Measurements from ENCODE around the gene NME7.
"Not testable (repeated sequence)": the region's sequence is repeated elsewhere in the genome, so short reads cannot be mapped to it uniquely, and the experiment has no call there.

Gene NME7

DNA sequence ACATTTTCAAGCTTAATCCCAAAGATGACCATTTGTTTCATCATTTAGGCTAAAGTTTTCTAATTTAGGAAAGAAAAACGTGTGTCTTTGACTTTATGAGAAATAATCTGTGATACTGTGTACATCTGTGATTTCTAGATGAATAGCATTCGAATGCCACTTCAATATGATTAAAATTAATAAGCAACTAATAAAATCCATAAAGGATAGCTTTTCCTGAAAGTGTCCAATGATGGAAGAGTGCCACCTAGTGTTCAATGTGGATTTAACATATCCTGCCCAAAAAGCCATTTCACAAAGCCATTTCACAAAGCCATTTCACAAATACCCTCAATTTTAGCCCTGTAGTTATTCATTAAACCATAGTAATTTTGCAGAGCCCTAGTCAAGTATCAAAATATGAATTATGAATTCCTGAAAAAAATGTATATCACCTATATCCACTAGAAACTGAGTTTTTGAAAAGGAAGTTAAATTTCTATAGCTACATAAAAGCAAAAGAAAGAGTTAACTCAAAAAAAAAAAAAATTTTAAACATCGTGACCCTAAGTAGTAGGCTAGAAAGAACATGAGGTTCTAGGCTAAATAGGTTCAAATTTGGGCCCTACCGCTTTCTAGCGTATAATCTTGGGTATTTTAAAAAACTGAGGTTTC lies 19.1 kb downstream of the NME7 start:
- Mint-ChIP-seq H3K27ac (peak overlapping the region in 1 of 3 experiments; percentile 16), H3K27me3 (ENCODE audit: low read depth) (no peaks in the 10 kb centered on the region), H3K4me3 (no peak overlapping the region), H3K36me3 (ENCODE audit: low read depth) (peaks cover 8% of the 10 kb centered on the region), H3K4me1 (no peaks in the 10 kb centered on the region), H3K9me3 (peaks cover 14% of the 10 kb centered on the region)
- TF ChIP-seq, protein P1, sequence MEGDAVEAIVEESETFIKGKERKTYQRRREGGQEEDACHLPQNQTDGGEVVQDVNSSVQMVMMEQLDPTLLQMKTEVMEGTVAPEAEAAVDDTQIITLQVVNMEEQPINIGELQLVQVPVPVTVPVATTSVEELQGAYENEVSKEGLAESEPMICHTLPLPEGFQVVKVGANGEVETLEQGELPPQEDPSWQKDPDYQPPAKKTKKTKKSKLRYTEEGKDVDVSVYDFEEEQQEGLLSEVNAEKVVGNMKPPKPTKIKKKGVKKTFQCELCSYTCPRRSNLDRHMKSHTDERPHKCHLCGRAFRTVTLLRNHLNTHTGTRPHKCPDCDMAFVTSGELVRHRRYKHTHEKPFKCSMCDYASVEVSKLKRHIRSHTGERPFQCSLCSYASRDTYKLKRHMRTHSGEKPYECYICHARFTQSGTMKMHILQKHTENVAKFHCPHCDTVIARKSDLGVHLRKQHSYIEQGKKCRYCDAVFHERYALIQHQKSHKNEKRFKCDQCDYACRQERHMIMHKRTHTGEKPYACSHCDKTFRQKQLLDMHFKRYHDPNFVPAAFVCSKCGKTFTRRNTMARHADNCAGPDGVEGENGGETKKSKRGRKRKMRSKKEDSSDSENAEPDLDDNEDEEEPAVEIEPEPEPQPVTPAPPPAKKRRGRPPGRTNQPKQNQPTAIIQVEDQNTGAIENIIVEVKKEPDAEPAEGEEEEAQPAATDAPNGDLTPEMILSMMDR (IDR thresholded peaks at IDR 0.05; ENCODE audit: unreplicated experiment in 3 of 3), result peak; percentile 78 to 85 (median 83)

DNA sequence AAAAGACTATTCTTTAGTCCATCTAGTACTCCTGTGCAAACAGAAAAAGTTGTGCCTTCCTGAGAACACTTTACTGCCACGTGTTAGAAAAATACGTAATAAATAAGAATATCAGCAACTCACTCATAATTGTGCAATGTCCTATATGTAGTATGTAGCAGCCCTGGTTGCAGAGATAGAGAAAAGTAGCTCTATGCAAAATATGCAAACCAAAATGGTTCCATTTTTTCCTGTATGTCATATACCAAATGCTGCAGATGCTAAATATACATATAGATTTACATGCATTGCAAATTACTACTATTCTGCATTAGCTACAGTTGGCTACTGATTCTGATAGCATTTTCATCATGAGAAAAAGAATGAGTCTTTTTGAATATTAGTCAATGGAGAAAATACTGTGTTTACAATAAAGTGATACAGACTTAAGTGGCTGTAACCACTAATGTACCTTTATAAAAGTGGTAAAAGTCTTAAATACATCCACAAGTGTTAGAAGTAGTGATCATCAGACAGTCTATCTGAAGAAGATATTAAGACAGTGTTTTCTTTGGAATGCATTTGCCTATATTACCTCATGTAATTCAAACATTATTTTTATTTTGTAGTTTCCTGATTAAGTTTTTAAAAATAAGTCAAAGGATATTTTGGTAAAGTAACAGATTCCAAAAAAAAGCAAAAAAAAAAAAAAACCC lies 19.8 kb downstream of the NME7 start:
- Mint-ChIP-seq H3K27ac (no peak overlapping the region), H3K9me3 (peaks cover 8% of the 10 kb centered on the region), H3K36me3 (ENCODE audit: low read depth) (peaks cover 4% of the 10 kb centered on the region), H3K27me3 (ENCODE audit: low read depth) (no peaks in the 10 kb centered on the region), H3K4me1 (no peaks in the 10 kb centered on the region), H3K4me3 (no peak overlapping the region)
- TF ChIP-seq, protein P1 (IDR thresholded peaks at IDR 0.05; ENCODE audit: unreplicated experiment in 3 of 3), result no peak

DNA sequence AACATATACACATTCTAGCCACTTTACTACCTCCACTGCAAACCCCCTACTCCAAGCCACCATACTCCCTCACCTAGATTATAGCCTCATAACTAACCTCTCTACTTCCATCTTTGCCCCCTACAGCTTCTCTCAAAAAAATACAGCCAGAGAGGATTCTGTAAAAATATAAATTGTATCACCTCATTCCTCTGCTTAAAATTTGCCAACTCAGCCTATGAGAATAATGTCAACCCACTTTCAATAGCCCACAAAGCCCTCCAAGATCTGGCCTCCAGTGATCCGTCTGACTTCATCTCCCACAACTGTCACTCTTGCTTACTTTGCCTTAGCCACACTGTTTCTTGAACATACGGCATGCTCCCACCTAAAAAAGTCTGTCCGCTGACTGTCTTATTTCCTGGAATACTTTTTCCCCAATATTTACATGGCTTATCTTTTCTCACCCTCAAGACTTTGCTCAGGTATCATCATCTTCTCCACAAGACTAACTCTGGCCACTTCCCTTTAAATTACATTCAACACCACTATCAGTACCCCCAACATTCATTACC lies 21.5 kb downstream of the NME7 start:
- Mint-ChIP-seq H3K4me1 (no peaks in the 10 kb centered on the region), H3K27ac (no peak overlapping the region), H3K36me3 (ENCODE audit: low read depth) (no peaks in the 10 kb centered on the region), H3K4me3 (no peak overlapping the region), H3K9me3 (no peaks in the 10 kb centered on the region), H3K27me3 (ENCODE audit: low read depth) (no peaks in the 10 kb centered on the region)
- TF ChIP-seq, protein P1 (IDR thresholded peaks at IDR 0.05; ENCODE audit: unreplicated experiment in 3 of 3), result no peak

DNA sequence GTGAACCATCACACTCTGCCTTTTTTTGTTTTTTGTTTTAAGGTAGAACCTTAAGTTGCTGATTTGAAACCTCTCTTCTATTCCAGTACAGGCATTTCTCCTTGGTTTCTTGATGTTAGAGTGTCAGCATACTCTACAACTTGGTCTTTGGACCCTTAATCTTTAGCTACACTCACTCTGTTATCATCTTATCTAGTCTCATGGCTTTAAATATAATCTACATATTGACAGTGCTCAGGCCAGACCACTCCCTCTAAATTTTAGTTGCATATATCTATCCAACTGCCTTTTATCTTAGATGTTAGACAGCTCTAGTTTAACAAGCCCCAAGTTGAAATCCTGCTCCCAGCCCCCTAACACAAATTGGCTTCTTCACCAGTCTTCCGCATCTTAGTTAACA lies 22.1 kb downstream of the NME7 start:
- no peaks in the 10 kb centered on the region for H3K4me1 Mint-ChIP-seq
- H3K27ac Mint-ChIP-seq, result no peak overlapping the region
- peaks cover 6% of the 10 kb centered on the region for H3K9me3 Mint-ChIP-seq
- no peak overlapping the region for H3K4me3 Mint-ChIP-seq
- H3K36me3 Mint-ChIP-seq (ENCODE audit: low read depth), result peaks cover 4% of the 10 kb centered on the region
- no peaks in the 10 kb centered on the region for H3K27me3 Mint-ChIP-seq (ENCODE audit: low read depth)
- TF ChIP-seq, protein P1 (IDR thresholded peaks at IDR 0.05; ENCODE audit: unreplicated experiment in 3 of 3), result no peak

DNA sequence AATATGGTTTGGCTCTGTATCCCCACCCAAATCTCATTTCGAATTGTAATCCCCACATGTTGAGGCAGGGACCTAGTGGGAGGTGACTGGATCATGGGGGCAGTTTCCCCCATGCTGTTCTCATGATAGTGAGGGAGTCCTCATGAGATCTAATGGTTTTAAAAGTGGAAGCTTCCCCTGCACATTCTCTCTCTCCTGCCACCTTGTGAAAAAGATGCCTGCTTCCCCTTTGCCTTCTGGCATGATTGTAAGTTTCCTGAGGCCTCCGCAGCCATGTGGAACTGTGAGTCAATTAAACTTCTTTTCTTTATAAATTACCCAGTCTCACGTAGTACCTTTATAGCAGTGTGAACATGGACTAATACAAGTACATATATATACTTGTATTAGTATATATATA lies 25.5 kb downstream of the NME7 start:
- not testable (repeated sequence) for H3K27me3 Mint-ChIP-seq (ENCODE audit: low read depth); H3K4me1 Mint-ChIP-seq; H3K9me3 Mint-ChIP-seq; H3K4me3 Mint-ChIP-seq; H3K27ac Mint-ChIP-seq
- peaks cover 17% of the 10 kb centered on the region for H3K36me3 Mint-ChIP-seq (ENCODE audit: low read depth)

DNA sequence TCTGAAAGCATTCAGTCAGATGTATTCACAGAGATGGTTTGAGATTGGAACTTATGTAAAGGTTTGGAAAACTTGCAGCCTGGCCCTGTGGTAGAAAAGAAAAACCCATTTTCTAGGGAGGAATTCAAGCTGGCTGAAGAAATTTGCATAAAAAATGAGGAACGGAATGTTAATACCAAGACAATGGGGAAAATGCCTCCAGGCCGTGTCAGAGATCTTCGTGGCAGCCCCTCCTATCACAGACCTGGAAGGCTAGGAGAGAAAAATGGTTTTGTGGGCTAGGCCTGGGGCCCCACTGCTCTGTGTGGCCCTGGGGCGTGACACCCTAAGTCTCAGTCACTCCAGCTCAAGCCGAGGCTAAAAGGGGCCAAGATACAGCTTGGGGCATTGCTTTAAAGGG lies 26.7 kb downstream of the NME7 start:
- no peak overlapping the region for H3K27ac Mint-ChIP-seq
- TF ChIP-seq, protein P1 (IDR thresholded peaks at IDR 0.05; ENCODE audit: unreplicated experiment in 3 of 3), result no peak
- no peaks in the 10 kb centered on the region for H3K4me1 Mint-ChIP-seq
- H3K9me3 Mint-ChIP-seq, result peaks cover 7% of the 10 kb centered on the region
- H3K4me3 Mint-ChIP-seq, result no peak overlapping the region
- H3K27me3 Mint-ChIP-seq (ENCODE audit: low read depth), result no peaks in the 10 kb centered on the region
- peaks cover 24% of the 10 kb centered on the region for H3K36me3 Mint-ChIP-seq (ENCODE audit: low read depth)
